Smooth muscle cell (in vitro differentiated cells): ENCODE data around the gene ANKRD29. TPM values are rescaled to one million over a fixed set of nuclear protein-coding genes. Genes with fewer than 3 reads are reported as not detected.

Source experiments
- DNase-seq: peaks from one replicate; lab custom pipeline; 2025; ENCODE audit not compliant: unreplicated experiment; lab: John Stamatoyannopoulos, UW
- H2AFZ ChIP-seq: fragments of 200-600 bp; sonication (generic); 2 replicates; pipeline ENCODE4 v1.6.0; 2016; ENCODE audit warnings: antibody characterized with exemption, low read depth, mild to moderate bottlenecking
- H3F3A ChIP-seq: fragments of 200-600 bp; sonication (generic); 2 replicates; pipeline ENCODE4 v1.6.0; 2017; ENCODE audit warnings: antibody characterized with exemption, low read depth
- H3K27ac ChIP-seq: fragments of 200-600 bp; sonication (generic); 2 replicates; pipeline ENCODE4 v1.5.1; 2016; ENCODE audit warnings: low read depth, mild to moderate bottlenecking
- H3K27me3 ChIP-seq: fragments of 200-600 bp; sonication (generic); 2 replicates; pipeline ENCODE4 v1.6.1; 2016; ENCODE audit warnings: low read depth, mild to moderate bottlenecking
- H3K36me3 ChIP-seq: fragments of 200-600 bp; sonication (generic); 2 replicates; pipeline ENCODE4 v1.5.1; 2016; ENCODE audit warnings: low read depth
- H3K4me1 ChIP-seq: fragments of 200-600 bp; sonication (generic); 2 replicates; pipeline ENCODE4 v1.5.1; 2016; ENCODE audit warnings: low read depth
- H3K4me2 ChIP-seq: fragments of 200-600 bp; sonication (generic); 2 replicates; pipeline ENCODE4 v1.6.0; 2016; ENCODE audit warnings: mild to moderate bottlenecking
- H3K4me3 ChIP-seq: fragments of 200-600 bp; sonication (generic); 2 replicates; pipeline ENCODE4 v1.5.1; 2016; ENCODE audit warnings: mild to moderate bottlenecking
- H3K79me2 ChIP-seq: fragments of 200-600 bp; sonication (generic); 2 replicates; pipeline ENCODE4 v1.6.0; 2016; ENCODE audit warnings: low read depth, mild to moderate bottlenecking
- H3K9ac ChIP-seq: fragments of 200-600 bp; sonication (generic); 2 replicates; pipeline ENCODE4 v1.6.0; 2016; ENCODE audit warnings: low read depth
- H3K9me3 ChIP-seq: fragments of 200-600 bp; sonication (generic); replicated peaks from 2 replicates; pipeline ENCODE4 v1.5.1; 2016; ENCODE audit warnings: low read depth
- H4K20me1 ChIP-seq: fragments of 200-600 bp; sonication (generic); 2 replicates; pipeline ENCODE4 v1.6.0; 2016; ENCODE audit warnings: low read depth
- WGBS: methylation state at CpG from one replicate; pipeline ENCODE4 v1.1.7; 2016; ENCODE audit warnings: low lambda C conversion rate; 5-methylcytosine and 5-hydroxymethylcytosine counted together
- polyA plus RNA-seq: library from polyadenylated mRNA; unstranded; fragments of >200 nt; fragmentation: Nextera tagmentation; extraction: Ambion mirVana; gene quantifications from 2 replicates; pipeline ENCODE4 v1.2.1, GENCODE V29; 2016
- total RNA-seq: library from RNA; depleted of rRNA; stranded (reverse); fragments of >200 nt; gene quantifications from 2 replicates; pipeline ENCODE4 v1.2.3, GENCODE V29; 2014
- TF ChIP-seq, protein P1 (sequence below): fragments of 200-600 bp; sonication (generic); IDR thresholded peaks from 2 replicates; pipeline ENCODE4 v1.5.1; 2017; ENCODE audit warnings: borderline replicate concordance, mild to moderate bottlenecking, antibody characterized with exemption; ENCODE audit not compliant: insufficient read depth, poor library complexity, severe bottlenecking

ANKRD29 gene
- total and polyA plus RNA-seq, 2 experiments from 2014 or later = 0.36 TPM; not detected in 1

GRCh38 chr18:23591011-23591410 lies 71.7 kb downstream of the ANKRD29 start:
- no peaks in the 10 kb centered on the region for H3K79me2 ChIP-seq
- no peak overlapping the region for H3K4me3 ChIP-seq
- H3K27ac ChIP-seq = no peak overlapping the region
- H3K4me1 ChIP-seq = no peaks in the 10 kb centered on the region
- H4K20me1 ChIP-seq = no peaks in the 10 kb centered on the region
- H3K4me2 ChIP-seq = no peak overlapping the region
- H3K27me3 ChIP-seq = no peaks in the 10 kb centered on the region
- 38% methylated on average over 1 of the region's 1 CpG for WGBS
- TF ChIP-seq, protein P1, sequence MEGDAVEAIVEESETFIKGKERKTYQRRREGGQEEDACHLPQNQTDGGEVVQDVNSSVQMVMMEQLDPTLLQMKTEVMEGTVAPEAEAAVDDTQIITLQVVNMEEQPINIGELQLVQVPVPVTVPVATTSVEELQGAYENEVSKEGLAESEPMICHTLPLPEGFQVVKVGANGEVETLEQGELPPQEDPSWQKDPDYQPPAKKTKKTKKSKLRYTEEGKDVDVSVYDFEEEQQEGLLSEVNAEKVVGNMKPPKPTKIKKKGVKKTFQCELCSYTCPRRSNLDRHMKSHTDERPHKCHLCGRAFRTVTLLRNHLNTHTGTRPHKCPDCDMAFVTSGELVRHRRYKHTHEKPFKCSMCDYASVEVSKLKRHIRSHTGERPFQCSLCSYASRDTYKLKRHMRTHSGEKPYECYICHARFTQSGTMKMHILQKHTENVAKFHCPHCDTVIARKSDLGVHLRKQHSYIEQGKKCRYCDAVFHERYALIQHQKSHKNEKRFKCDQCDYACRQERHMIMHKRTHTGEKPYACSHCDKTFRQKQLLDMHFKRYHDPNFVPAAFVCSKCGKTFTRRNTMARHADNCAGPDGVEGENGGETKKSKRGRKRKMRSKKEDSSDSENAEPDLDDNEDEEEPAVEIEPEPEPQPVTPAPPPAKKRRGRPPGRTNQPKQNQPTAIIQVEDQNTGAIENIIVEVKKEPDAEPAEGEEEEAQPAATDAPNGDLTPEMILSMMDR = no peak
- H3K36me3 ChIP-seq = no peaks in the 10 kb centered on the region
- H2AFZ ChIP-seq = no peak overlapping the region
- H3K9me3 ChIP-seq = no peaks in the 10 kb centered on the region
- H3K9ac ChIP-seq = no peak overlapping the region
- no peak for DNase-seq
- no peaks in the 10 kb centered on the region for H3F3A ChIP-seq

DNA sequence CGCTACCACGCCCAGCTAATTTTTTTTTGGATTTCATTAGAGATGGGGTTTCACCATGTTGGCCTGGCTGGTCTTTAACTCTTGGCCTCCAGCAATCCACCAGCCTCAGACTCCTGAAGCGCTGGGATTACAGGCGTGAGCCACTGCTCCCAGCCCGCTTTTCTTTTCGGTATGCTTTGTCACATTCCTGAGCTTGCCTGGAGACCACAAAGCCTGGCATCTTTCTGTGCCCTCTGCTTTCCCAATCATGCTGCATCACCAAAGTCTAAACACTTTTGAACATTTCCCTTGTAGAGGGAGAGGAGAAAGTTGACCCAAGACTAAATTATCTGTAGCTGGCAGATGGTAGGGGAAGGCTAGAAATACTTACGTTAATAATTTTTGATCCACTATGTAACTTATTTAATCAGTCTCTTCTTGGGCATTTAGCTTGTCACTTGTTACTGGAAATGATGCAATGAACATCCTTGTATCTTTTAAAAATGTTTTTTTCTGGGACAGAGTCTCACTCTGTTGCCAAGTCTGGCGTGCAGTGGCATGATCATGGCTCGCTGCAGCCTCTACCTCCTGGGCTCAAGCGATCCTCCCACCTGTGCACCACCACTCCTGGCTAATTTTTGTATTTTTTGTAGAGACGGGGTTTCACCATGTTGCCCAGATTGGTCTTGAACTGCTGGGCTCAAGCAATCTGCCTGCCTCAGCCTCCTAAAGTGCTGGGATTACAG lies 73.7 kb downstream of the ANKRD29 start:
- no peak overlapping the region for H2AFZ ChIP-seq
- WGBS = 63% methylated on average over 11 of the region's 11 CpGs
- H3K27me3 ChIP-seq = no peaks in the 10 kb centered on the region
- H3K4me2 ChIP-seq = no peak overlapping the region
- H3K27ac ChIP-seq = no peak overlapping the region
- DNase-seq = no peak
- H3K9me3 ChIP-seq = no peaks in the 10 kb centered on the region
- H3K4me3 ChIP-seq = no peak overlapping the region
- TF ChIP-seq, protein P1 = no peak
- H3K9ac ChIP-seq = no peak overlapping the region
- H3F3A ChIP-seq = no peaks in the 10 kb centered on the region
- H3K79me2 ChIP-seq = peaks cover 20% of the 10 kb centered on the region
- H3K4me1 ChIP-seq = peaks cover 7% of the 10 kb centered on the region
- no peaks in the 10 kb centered on the region for H3K36me3 ChIP-seq
- peaks cover 8% of the 10 kb centered on the region for H4K20me1 ChIP-seq

GRCh38 chr18:23587220-23587642 lies 75.5 kb downstream of the ANKRD29 start:
- H3K9ac ChIP-seq = peak overlapping the region; percentile 3
- no peak for DNase-seq
- peak overlapping the region; percentile 77 for H3K4me2 ChIP-seq
- H3K27me3 ChIP-seq = no peaks in the 10 kb centered on the region
- no peaks in the 10 kb centered on the region for H3K36me3 ChIP-seq
- 53% methylated on average over 7 of the region's 7 CpGs for WGBS
- peak overlapping the region; percentile 87 for H3K4me3 ChIP-seq
- TF ChIP-seq, protein P1 = no peak
- no peak overlapping the region for H3K27ac ChIP-seq
- no peaks in the 10 kb centered on the region for H3K9me3 ChIP-seq
- no peaks in the 10 kb centered on the region for H3F3A ChIP-seq
- peaks cover 16% of the 10 kb centered on the region for H3K4me1 ChIP-seq
- H2AFZ ChIP-seq = no peak overlapping the region
- peaks cover 25% of the 10 kb centered on the region for H4K20me1 ChIP-seq
- peaks cover 37% of the 10 kb centered on the region for H3K79me2 ChIP-seq
